Measurements from ENCODE around the gene TRIM17.

The TRIM17 gene

DNA sequence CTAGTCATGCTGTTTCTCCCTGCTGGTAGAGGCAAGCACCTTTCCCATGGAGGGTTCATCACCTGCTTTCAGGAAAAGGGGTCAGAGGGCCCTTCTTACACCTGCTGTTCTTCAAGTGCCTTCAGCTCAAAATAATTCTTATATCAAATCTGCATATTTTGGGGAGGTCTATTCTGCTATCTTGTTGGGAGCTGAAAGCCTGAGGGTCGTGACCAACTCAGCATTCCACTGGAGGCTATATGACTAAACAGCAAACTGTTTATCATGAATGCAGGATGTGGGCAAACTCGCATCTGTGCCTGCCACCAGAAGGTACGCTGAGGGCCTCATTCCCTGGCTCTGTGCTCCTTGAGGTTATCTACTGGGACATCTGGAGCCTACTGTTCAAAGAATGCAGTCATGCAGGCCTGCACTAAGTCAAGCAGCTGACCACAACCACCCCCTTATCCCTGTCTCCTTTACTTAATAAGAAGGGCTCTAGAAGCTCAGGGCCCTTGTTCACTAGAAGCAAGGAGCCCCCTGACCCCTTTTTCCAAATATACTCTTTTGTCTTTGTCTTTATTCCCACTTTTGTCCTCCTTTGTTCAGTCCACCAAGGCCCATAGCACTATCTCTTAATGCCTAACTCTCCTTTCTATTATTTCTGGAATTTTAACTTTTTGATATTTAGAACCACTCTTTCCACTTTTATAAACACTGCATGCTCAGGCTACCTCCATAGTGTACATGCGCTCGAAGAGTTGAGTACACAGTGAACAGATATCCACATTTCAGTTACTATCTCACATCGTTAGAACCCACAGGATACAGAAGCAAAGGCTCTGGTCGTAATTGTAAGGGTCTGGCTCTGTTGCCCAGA is 4.5 kb upstream of the TRIM17 start:
- no peak overlapping the region for H3K27ac Mint-ChIP-seq
- DNase-seq (no peak), ATAC-seq (replicated peaks) (no peak)
- H3K36me3 Mint-ChIP-seq (ENCODE audit: insufficient read depth), result peaks cover 5% of the 10 kb centered on the region
- no peaks in the 10 kb centered on the region for H3K9me3 Mint-ChIP-seq
- H3K27me3 Mint-ChIP-seq, result peaks cover 0 to 18% of the 10 kb centered on the region in 2 donors
- no peak overlapping the region for H3K4me3 Mint-ChIP-seq
- peaks cover 9% of the 10 kb centered on the region in 2 donors for H3K4me1 Mint-ChIP-seq (ENCODE audit: low read depth in 2 of 2)

GRCh38 chr1:228417483-228418203 is 982 bp upstream of the TRIM17 start:
- H3K36me3 Mint-ChIP-seq (ENCODE audit: insufficient read depth), result peaks cover 5% of the 10 kb centered on the region
- H3K27ac Mint-ChIP-seq, result no peak overlapping the region
- peaks cover 0 to 31% of the 10 kb centered on the region in 2 donors for H3K27me3 Mint-ChIP-seq
- H3K9me3 Mint-ChIP-seq, result no peaks in the 10 kb centered on the region
- ATAC-seq (replicated peaks) (no peak), DNase-seq (no peak)
- peaks cover 17 to 20% of the 10 kb centered on the region in 2 donors for H3K4me1 Mint-ChIP-seq (ENCODE audit: low read depth in 2 of 2)
- peak overlapping the region; percentile 85 to 89 for H3K4me3 Mint-ChIP-seq

DNA sequence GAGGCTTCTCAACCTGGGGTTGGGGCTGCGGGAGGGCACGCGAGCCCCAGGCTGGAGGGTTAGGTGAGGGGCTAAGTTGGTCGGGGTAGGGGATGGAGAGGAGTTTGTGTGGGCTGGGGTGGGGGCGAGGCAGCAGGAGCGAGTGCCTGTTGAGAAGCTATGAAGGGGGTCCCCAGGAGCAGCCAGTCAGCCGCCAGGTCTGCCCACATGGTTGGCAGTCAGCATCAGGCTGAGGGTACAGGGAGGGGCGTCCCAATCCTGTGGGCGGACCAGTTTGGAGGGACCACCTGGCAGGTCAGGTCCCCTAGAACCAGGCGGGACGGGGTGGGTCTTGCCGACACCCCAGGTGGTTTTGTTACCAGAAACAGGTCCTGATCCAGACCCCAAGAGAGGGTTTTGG is 400 bp upstream of the TRIM17 start:
- no peaks in the 10 kb centered on the region for H3K9me3 Mint-ChIP-seq
- H3K4me3 Mint-ChIP-seq, result peak overlapping the region; percentile 85 to 89
- peaks cover 0 to 31% of the 10 kb centered on the region in 2 donors for H3K27me3 Mint-ChIP-seq
- H3K27ac Mint-ChIP-seq, result peak overlapping the region in 1 of 2 donors; percentile 58
- DNase-seq, result no peak
- H3K4me1 Mint-ChIP-seq (ENCODE audit: low read depth in 2 of 2), result peaks cover 15 to 20% of the 10 kb centered on the region in 2 donors
- no peak for ATAC-seq (replicated peaks)
- H3K36me3 Mint-ChIP-seq (ENCODE audit: insufficient read depth), result peaks cover 5% of the 10 kb centered on the region

DNA sequence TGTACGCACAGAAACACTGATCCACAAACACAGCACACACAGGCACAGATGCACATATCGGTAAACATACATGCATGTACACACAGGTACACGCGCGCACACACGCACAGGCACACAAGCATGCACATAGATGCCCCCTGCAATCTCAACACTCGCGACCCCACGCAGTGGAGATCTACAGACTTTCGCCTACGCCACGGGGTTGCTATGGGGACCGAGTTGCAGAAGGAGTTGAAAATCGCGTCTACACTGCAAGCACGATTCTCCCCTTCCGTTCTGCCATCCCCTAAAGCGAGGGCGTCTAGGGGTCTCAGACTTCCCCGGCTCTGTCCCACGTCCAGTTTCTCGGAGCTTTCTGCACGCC is 826 bp downstream of the TRIM17 start:
- Mint-ChIP-seq H3K4me1 (ENCODE audit: low read depth in 2 of 2) (peaks cover 15 to 20% of the 10 kb centered on the region in 2 donors), H3K4me3 (peak overlapping the region; percentile 85 to 89), H3K9me3 (no peaks in the 10 kb centered on the region), H3K36me3 (ENCODE audit: insufficient read depth) (peaks cover 5% of the 10 kb centered on the region), H3K27me3 (peaks cover 0 to 31% of the 10 kb centered on the region in 2 donors), H3K27ac (no peak overlapping the region)
- DNase-seq (no peak), ATAC-seq (replicated peaks) (peak; percentile 12)

GRCh38 chr1:228415221-228415620 is 1.4 kb downstream of the TRIM17 start:
- peak overlapping the region; percentile 85 to 89 for H3K4me3 Mint-ChIP-seq
- no peak for ATAC-seq (replicated peaks)

GRCh38 chr1:228414511-228415211 is 2.0 kb downstream of the TRIM17 start:
- Mint-ChIP-seq H3K27ac (no peak overlapping the region), H3K4me3 (peak overlapping the region in 1 of 2 donors; percentile 85), H3K9me3 (no peaks in the 10 kb centered on the region), H3K27me3 (peaks cover 0 to 31% of the 10 kb centered on the region in 2 donors), H3K36me3 (ENCODE audit: insufficient read depth) (peaks cover 5% of the 10 kb centered on the region), H3K4me1 (ENCODE audit: low read depth in 2 of 2) (peaks cover 17 to 20% of the 10 kb centered on the region in 2 donors)
- ATAC-seq (replicated peaks) (no peak), DNase-seq (no peak)

More at GRCh38 chr1:228415221-228415620, 1.4 kb downstream of the TRIM17 start:
- Mint-ChIP-seq H3K27ac (no peak overlapping the region), H3K36me3 (ENCODE audit: insufficient read depth) (peaks cover 5% of the 10 kb centered on the region), H3K27me3 (peaks cover 0 to 31% of the 10 kb centered on the region in 2 donors), H3K4me1 (ENCODE audit: low read depth in 2 of 2) (peaks cover 15 to 20% of the 10 kb centered on the region in 2 donors), H3K9me3 (no peaks in the 10 kb centered on the region)
- no peak for DNase-seq

- no peak overlapping the region for H3K4me3 Mint-ChIP-seq
- peaks cover 19 to 23% of the 10 kb centered on the region in 2 donors for H3K4me1 Mint-ChIP-seq (ENCODE audit: low read depth in 2 of 2)
- peaks cover 5% of the 10 kb centered on the region for H3K36me3 Mint-ChIP-seq (ENCODE audit: insufficient read depth)
- peaks cover 0 to 31% of the 10 kb centered on the region in 2 donors for H3K27me3 Mint-ChIP-seq
- H3K9me3 Mint-ChIP-seq, result no peaks in the 10 kb centered on the region
- no peak overlapping the region for H3K27ac Mint-ChIP-seq
- ATAC-seq (replicated peaks) (no peak), DNase-seq (no peak)
Observed at GRCh38 chr1:228413241-228414010, 3.2 kb downstream of the TRIM17 start.

DNA sequence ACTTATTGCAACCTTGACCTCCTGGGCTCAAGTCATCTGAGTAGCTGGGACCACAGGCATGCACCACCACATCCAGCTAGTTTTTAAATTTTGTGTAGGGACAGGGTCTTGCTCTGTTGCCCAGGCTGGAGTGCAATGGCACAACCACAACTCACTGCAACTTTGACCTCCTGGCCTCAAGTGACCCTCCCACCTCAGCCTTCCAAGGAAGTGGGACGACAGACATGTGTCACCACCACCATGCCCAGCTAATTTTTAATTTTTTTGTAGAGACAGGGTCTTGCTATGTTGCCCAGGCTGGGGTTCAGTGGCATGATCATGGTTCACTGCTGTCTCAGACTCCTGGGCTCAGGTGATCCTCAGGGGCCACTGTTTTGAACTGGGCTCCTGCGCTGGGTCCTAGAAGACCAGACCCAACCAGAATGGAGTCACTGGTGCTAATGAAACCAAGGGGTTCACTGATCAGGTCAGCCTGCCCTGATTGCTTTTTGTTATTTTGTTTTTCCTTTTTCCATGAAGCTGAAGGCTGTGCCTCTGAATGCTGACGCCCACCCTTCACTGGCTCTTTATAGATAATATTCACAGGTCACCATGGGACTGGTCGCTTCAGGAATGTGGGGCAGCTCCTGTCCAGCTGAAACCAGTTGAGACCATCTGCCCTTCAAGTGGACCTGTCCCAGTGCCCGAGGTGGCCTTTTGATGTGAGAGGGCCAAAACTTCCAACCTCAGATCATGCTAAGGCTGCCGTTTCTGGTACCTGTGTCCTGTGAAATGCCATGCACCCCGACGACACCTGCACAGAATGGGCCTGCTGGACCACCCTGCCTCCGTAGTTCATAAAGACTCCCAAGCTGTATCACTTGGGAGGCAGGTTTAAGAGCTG is 4.9 kb downstream of the TRIM17 start:
- H3K27ac Mint-ChIP-seq, result peak overlapping the region in 1 of 2 donors; percentile 76
- peaks cover 19 to 23% of the 10 kb centered on the region in 2 donors for H3K4me1 Mint-ChIP-seq (ENCODE audit: low read depth in 2 of 2)
- DNase-seq (no peak), ATAC-seq (replicated peaks) (no peak)
- H3K4me3 Mint-ChIP-seq, result no peak overlapping the region
- peaks cover 4% of the 10 kb centered on the region for H3K36me3 Mint-ChIP-seq (ENCODE audit: insufficient read depth)
- H3K27me3 Mint-ChIP-seq, result peaks cover 0 to 19% of the 10 kb centered on the region in 2 donors
- H3K9me3 Mint-ChIP-seq, result no peaks in the 10 kb centered on the region

DNA sequence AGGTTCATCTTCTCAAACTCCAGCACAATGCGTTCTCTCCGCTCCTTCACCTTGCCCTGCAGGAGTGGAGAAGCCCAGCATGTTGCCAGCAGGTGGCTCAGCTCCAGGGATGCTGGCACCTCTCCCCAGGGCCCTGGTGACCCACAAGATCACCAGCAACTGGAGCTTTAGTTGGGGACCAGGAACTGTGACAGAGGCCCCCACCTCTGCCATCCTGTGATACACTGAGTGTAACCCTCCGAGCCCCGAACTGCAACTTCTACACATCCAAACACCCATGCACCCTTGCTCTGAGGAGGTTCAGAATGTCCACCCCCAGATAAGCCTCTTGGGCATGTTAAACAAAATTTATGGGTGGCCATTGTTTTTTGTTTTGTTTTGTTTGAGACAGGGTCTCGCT is 5.5 kb downstream of the TRIM17 start:
- Mint-ChIP-seq H3K4me3 (no peak overlapping the region), H3K36me3 (ENCODE audit: insufficient read depth) (peaks cover 11% of the 10 kb centered on the region), H3K4me1 (ENCODE audit: low read depth in 2 of 2) (peaks cover 16 to 18% of the 10 kb centered on the region in 2 donors)

GRCh38 chr1:228410671-228411070 is 6.0 kb downstream of the TRIM17 start:
- Mint-ChIP-seq H3K9me3 (no peaks in the 10 kb centered on the region), H3K36me3 (ENCODE audit: insufficient read depth) (peaks cover 14% of the 10 kb centered on the region), H3K4me1 (ENCODE audit: low read depth in 2 of 2) (peaks cover 13 to 16% of the 10 kb centered on the region in 2 donors), H3K4me3 (no peak overlapping the region), H3K27me3 (peaks cover 0 to 8% of the 10 kb centered on the region in 2 donors), H3K27ac (peak overlapping the region in 1 of 2 donors; percentile 76)
- ATAC-seq (replicated peaks), result no peak
- no peak for DNase-seq

More for the DNA sequence above, 5.5 kb downstream of the TRIM17 start:
- ATAC-seq (replicated peaks) (no peak), DNase-seq (no peak)
- Mint-ChIP-seq H3K9me3 (no peaks in the 10 kb centered on the region), H3K27ac (peak overlapping the region in 1 of 2 donors; percentile 76), H3K27me3 (peaks cover 0 to 12% of the 10 kb centered on the region in 2 donors)

DNA sequence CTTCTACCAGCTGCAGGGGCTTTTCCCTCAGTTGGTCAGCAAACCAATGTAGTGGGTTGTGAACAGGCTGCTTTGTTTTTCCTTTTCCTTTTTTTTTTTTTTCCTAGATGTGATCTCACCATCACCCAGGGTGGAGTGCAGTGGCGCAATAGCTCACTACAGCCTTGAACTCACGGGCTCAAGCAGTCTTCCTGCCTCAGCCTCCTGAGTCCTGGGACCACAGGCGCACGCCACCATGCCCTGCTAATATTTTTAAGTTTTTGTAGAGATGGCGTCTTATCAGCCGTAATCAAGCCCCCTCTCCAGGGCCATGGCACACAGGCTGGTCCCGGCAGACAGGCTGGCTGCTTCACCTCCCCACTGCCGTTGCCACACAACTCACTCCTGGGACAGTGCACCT is 6.6 kb downstream of the TRIM17 start:
- Mint-ChIP-seq H3K27ac (no peak overlapping the region), H3K4me1 (ENCODE audit: low read depth in 2 of 2) (peaks cover 15 to 17% of the 10 kb centered on the region in 2 donors), H3K4me3 (no peak overlapping the region), H3K27me3 (peaks cover 0 to 1% of the 10 kb centered on the region in 2 donors), H3K9me3 (no peaks in the 10 kb centered on the region), H3K36me3 (ENCODE audit: insufficient read depth) (peaks cover 20% of the 10 kb centered on the region)
- ATAC-seq (replicated peaks), result no peak
- no peak for DNase-seq
